Karpas-422 (cell line): Measurements from ENCODE around the gene PCMTD2. TPM values are rescaled to one million over a fixed set of nuclear protein-coding genes. Genes with fewer than 3 reads are reported as not detected.

Experiments
- small RNA-seq: library from RNA; depleted of rRNA; stranded (forward); fragments of <200 nt; gene quantifications from one replicate; pipeline ENCODE3, GENCODE V24; 2014
- total RNA-seq: library from RNA; depleted of rRNA; stranded (reverse); fragments of >200 nt; shearing (Covaris generic); gene quantifications from 2 replicates; pipeline ENCODE4 v1.2.3, GENCODE V29; 2014; ENCODE audit warnings: low replicate concordance; rRNA removed

Gene PCMTD2
- total RNA-seq, 1 experiment from 2014 or later, result 92.7 TPM

Small RNA genes within 50 kb of the gene (small RNA-seq; reads per million reads assigned to genes)
- gene AL137028.2, result not detected

Other genes with a start within 250 kb of the PCMTD2 start
- gene C20orf204, start 219.6 kb upstream of the PCMTD2 start, total RNA-seq, result 0.45 and 1.8 TPM in 2 replicates
- gene SOX18, start 206.1 kb upstream of the PCMTD2 start, total RNA-seq, result not detected in 2 replicates
- gene TCEA2, start 192.6 kb upstream of the PCMTD2 start, total RNA-seq, result 124 and 197 TPM in 2 replicates
- gene RGS19, start 176.2 kb upstream of the PCMTD2 start, total RNA-seq, result 172 and 272 TPM in 2 replicates
- 34.0 and 60.6 TPM in 2 replicates for gene OPRL1, start 175.7 kb upstream of the PCMTD2 start, total RNA-seq
- gene LKAAEAR1, start 171.3 kb upstream of the PCMTD2 start, total RNA-seq, result not detected in 2 replicates
- 0.22 TPM in 1 of 2 replicates, not detected in the other for gene NPBWR2, start 148.2 kb upstream of the PCMTD2 start, total RNA-seq
- 3.5 and 4.1 TPM in 2 replicates for gene MYT1, start 91.3 kb upstream of the PCMTD2 start, total RNA-seq